ENCODE results near the gene TSC22D4.
"Not testable (repeated sequence)": the region's sequence is repeated elsewhere in the genome, so short reads cannot be mapped to it uniquely, and the experiment has no call there.

The TSC22D4 gene

DNA sequence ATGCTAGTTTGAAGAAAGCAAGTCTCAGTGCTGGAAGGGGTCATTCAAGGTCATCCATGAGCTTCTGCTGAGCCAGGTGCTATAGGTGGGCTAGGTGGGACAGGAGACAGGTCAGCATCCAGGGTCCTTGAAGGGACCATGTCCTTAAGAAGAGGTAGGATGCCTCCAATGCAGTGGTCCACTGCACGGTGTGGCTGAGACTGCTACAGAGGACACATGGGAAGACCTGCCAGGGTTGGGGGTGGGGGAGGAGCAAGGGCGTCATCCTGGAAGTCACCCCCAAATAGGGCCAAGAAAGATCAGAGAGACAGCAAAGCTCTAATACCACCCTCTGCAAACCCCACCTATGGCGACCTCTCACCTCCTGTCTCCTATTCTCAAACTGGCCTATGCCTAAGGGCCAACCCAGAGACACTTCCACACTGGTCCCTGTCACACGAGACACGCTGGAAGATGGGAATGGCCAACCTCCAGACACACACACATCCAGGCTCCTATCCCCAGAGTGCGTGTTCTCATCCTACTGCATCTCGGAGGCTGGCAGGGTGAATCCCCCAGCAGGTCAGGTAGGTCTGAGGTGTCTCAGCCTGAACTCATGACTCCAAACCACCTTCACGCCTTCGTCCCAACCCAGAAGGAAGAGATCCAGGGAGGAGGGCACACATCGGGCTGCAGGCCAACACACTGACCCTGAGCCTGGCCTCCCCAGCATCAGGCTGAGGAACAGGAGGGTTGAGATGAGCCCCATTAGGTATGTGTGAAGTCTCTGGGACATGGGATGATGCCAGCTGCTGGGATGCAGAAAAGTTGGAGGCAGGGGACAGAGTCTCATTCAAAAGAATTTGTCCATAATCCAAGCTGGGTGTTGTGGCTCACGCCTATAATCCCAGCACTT, 37.1 kb downstream of the TSC22D4 start:
- DNase-seq, result no peak

DNA sequence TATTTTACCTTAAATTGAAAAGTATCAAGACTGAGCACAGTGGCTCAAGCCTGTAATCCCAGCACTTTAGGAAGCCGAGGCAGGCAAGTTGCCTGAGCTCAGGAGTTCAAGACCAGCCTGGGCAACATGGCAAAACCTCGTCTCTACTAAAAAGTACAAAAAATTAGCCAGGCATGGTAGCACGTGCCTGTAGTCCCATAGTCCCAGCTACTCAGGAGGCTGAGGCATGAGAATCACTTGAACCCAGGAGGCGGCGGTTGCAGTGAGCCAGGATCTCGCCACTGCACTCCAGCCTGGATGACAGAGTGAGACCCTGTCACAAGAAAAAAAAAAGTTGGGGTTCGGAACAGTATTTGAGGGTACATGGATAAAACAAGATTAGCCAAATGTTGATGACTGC, 39.8 kb downstream of the TSC22D4 start:
- DNase-seq, result not testable (repeated sequence)

GRCh38 chr7:100438731-100439130, 40.3 kb downstream of the TSC22D4 start:
- not testable (repeated sequence) for DNase-seq

DNA sequence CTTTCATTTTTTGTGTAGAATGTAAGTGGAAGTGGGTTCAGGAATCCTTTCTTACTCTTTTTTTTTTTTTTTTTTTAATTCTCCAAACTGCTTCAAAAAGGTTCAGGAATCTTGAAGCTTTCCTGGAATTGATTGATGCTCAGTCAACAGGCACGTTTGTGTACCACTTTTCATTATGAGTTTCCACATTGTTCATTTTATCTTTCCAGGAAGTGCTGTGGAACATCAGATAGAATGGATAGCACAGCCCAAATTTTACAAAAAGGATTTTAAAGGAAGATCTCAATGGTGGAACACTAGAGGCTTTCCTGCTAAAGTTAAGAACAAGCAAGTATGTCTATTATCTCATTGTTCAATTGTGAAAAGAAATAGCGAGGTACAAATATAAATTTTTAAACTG, 40.8 kb downstream of the TSC22D4 start:
- no peak for DNase-seq

GRCh38 chr7:100437150-100438100, 41.6 kb downstream of the TSC22D4 start:
- no peak for DNase-seq

DNA sequence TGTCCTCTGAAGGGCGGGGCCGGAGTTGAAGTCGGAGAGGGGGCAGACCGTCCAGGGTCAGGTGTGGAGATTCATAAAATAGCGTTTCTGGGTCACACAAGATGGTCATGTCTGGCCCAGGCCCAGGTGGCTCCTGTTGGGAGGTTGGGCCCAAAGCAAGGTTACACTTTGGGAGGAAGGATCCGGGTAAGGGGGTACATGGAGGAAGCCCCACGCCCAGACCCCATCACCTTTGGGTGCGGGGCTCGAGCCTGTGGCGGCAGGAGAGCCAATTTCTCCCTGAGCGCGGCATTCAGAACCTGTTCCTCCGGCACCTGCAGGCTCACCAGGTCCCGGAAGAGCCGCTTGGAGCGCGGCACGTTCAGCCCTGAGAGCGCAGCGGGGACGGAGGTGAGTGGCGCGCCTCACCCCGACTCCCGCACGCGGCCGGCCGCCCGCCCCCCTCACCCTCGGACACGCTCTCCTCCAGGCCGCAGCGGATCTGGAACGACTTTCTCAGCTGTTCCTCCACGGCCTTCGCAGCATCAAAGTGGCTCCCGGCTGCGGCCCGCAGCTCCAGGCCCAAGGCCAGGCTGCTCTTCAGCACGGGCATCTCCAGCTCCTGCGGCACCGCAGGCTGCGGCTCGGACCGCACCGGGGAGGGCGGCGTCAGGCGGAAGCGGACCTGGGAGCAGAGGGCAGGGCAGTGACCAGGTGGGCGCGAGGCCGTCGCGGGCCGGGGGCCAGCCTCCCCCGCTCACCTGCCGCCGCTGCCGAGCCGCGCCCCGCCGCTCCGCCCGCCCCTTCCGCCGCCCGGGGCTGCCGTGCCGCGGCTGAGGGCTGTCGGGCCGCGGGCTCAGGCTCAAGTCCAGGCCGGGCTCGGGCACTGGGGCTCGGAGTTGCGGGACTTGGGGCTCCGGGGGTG, 43.4 kb downstream of the TSC22D4 start:
- no peak for DNase-seq

GRCh38 chr7:100434297-100435144, 44.5 kb downstream of the TSC22D4 start:
- no peak for DNase-seq

- no peak for DNase-seq
These were observed 45.3 kb downstream of the TSC22D4 start for GRCh38 chr7:100433592-100434296.

DNA sequence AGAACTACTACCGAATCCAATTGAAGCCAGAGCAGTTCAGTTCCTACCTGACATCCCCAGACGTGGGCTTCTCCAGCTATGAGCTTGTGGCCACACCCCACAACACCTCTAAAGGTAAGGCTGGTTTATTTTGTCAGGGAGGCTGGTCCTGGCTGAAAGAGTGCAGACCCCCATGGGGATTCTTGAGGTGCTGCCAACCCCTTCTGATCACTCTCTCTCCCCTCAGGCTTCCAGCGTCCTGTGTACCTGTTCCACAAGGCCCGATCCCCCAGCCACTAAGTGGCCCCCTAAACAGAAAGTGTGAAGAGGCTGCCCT, 45.8 kb downstream of the TSC22D4 start:
- DNase-seq, result no peak

- DNase-seq, result no peak
These were observed 46.3 kb downstream of the TSC22D4 start for GRCh38 chr7:100432621-100433275.

DNA sequence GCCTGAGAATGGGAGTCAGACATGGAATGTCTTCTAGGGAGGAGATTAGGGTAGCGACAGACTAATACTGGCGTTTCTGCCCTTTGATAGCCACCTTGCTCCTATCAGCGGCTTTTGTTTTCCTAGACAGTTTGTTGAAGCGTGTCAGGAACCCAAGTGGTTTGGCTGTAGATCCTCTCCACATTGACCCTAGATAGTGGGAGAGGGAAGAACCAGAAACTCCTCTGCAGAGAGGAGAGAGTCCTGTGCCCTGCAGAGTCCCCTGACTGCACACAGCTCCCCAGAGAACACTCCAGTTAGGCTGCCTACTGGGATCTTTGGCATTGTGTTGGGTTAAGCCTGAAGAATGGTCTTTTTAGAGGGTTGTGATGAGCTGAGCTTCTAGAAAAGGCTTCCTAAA, 47.0 kb downstream of the TSC22D4 start:
- DNase-seq, result no peak

GRCh38 chr7:100431286-100431735, 47.7 kb downstream of the TSC22D4 start:
- no peak for DNase-seq

- DNase-seq, result no peak
These were observed 48.3 kb downstream of the TSC22D4 start for GRCh38 chr7:100430493-100431285.

GRCh38 chr7:100429637-100430492, 49.1 kb downstream of the TSC22D4 start, which contains the start of gene MEPCE:
MEPCE (plus strand) TSS chr7:100429831; CDS start chr7:100430019, 188 bp downstream.
- DNase-seq, result peak; percentile 99

DNA sequence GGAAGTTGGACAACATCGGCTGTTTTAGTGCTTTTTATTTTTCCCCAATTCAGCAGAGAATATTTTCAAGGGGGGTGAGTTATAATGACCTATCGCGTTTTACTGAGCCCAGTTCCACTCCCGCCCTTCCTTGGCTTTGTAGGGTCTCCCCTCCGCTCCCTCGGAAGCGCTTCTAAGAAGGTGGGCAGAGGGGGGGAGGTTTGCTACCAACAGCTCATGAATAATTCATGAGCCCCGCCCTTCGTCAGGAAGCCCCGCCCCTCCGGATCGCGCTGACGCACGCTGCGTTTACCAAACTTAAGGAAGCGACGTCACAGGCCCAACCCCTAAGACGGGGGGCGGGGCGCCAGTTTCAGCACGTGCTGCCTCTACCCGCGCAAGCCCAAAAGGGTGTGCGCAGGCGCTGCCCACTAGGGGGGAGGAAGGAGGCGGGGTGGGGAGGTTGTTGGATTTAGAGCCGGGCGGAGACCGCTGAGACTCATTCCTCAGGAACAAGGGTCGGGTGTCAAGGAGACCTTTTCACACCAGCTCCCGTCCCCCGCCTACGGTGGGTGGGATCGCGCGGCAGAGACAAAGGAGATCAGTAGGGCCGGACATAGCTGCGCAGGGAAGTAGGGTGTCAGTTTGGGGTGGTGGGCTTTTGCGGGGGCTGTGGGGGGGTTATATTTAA, 49.9 kb downstream of the TSC22D4 start:
- DNase-seq, result peak; percentile 100

DNA sequence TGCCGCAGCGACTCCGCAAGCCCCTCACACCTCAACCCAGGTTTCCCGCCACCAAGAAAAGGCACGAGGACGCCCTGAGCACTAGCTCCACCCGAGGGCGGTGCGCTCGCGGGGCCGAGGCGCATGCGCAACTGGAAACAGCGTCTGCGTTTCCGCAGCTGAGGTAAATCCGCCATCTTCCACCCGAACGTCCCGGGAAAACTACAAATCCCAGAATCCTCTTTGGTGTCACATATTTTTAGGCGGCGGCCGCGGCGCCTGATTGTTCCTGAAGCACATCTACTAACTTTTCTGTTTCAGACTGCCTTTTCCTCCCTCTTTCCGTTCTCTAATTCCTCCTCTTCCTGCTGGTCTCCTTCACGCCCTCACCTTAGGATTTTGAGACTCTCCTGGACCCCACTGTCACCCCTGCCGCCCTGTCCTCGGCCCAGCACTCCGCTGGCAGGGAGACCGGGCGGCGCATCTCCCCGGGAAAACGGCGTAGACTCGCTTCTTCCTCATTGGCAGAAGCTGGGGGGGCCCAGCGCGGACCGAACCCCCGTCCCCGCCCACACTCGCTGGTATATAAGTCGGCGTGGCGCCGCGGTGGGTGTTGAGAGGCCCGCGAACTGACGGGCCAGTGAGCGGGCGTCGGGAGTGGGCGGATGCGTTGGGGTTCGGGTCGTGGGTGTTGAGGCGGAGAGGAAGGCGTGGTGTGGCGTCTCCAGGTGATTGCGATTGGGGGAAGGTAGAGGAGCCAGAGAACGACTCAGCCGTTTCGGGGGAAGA, 50.6 kb downstream of the TSC22D4 start, which contains the start of gene ZCWPW1:
Gene ZCWPW1 (minus strand): TSS at position 505 of the 768 bp plus-strand sequence. CDS start 8,054 bp downstream, outside the sequence.
- DNase-seq, result peak; percentile 98

- DNase-seq, result no peak
These were observed 51.2 kb downstream of the TSC22D4 start for GRCh38 chr7:100427762-100428198.

Measured in fibroblast of upper back skin (primary cell).